OCI-LY7 (cell line): ENCODE measurements around the gene ROR2. TPM values are rescaled to one million over a fixed set of nuclear protein-coding genes. Genes with fewer than 3 reads are reported as not detected.

Source experiments
- BruUV-seq: library from RNA; stranded (reverse); fragments of 400-500 nt; replicated peaks from 2 replicates; lab custom pipeline; 2021; lab: Mats Ljungman, UMichigan
- CTCF ChIA-PET: fragments of 300-600 bp; sonication (Branson Sonifier 250); formaldehyde crosslinking; loops from one replicate; lab custom pipeline; 2022; ENCODE audit warnings: antibody characterized with exemption; ENCODE audit not compliant: unreplicated experiment; lab: Charles Lee
- POLR2A ChIA-PET: fragments of 300-600 bp; sonication (Branson Sonifier 250); formaldehyde crosslinking; loops from one replicate; lab custom pipeline; 2022; ENCODE audit warnings: antibody characterized with exemption; lab: Charles Lee
- DNase-seq: peaks from one replicate; pipeline ENCODE4 v3.0.0-alpha.2; 2015; ENCODE audit warnings: low spot score
- H2AFZ ChIP-seq: fragments of 200-600 bp; sonication (generic), shearing (Covaris generic); 2 replicates; pipeline ENCODE4 v1.6.1; 2014; ENCODE audit warnings: mild to moderate bottlenecking, antibody characterized with exemption, low read length, moderate library complexity
- H3K27ac ChIP-seq: fragments of 200-600 bp; sonication (generic); 2 replicates; pipeline ENCODE4 v1.5.1; 2014; ENCODE audit warnings: mixed run types, low read depth, mild to moderate bottlenecking, moderate library complexity, low read length, inconsistent platforms; ENCODE audit not compliant: poor library complexity, severe bottlenecking
- H3K36me3 ChIP-seq: fragments of 200-600 bp; sonication (generic); 2 replicates; pipeline ENCODE4 v1.6.1; 2014; ENCODE audit warnings: mild to moderate bottlenecking, antibody characterized with exemption, low read length, moderate library complexity, mixed read lengths; ENCODE audit not compliant: insufficient read depth
- H3K4me1 ChIP-seq: fragments of 200-600 bp; sonication (generic); 2 replicates; pipeline ENCODE4 v1.5.1; 2014; ENCODE audit warnings: mild to moderate bottlenecking, low read length; ENCODE audit not compliant: insufficient read depth, poor library complexity, severe bottlenecking
- H3K4me2 ChIP-seq: fragments of 200-600 bp; sonication (generic); 2 replicates; pipeline ENCODE4 v1.6.1; 2014; ENCODE audit warnings: mild to moderate bottlenecking, low read length
- H3K4me3 ChIP-seq: fragments of 200-600 bp; sonication (generic); 2 replicates; pipeline ENCODE4 v1.5.1; 2014; ENCODE audit warnings: mild to moderate bottlenecking, low read depth, low read length; ENCODE audit not compliant: poor library complexity, severe bottlenecking
- H3K79me2 ChIP-seq: fragments of 200-600 bp; sonication (generic); 2 replicates; pipeline ENCODE4 v1.6.1; 2016; ENCODE audit warnings: low read depth, mild to moderate bottlenecking, low read length, moderate library complexity, mixed read lengths; ENCODE audit not compliant: insufficient read depth
- H3K9me2 ChIP-seq: fragments of 200-600 bp; sonication (generic); 2 replicates; pipeline ENCODE4 v1.6.1; 2016; ENCODE audit warnings: mild to moderate bottlenecking, low read length, mixed read lengths; ENCODE audit not compliant: insufficient read depth
- H3K9me3 ChIP-seq: fragments of 200-600 bp; sonication (generic); 2 replicates; pipeline ENCODE4 v1.6.1; 2014; ENCODE audit warnings: mild to moderate bottlenecking, mixed run types, low read length, mixed read lengths
- H4K20me1 ChIP-seq: fragments of 200-600 bp; sonication (generic); 2 replicates; pipeline ENCODE4 v1.6.1; 2014; ENCODE audit warnings: mild to moderate bottlenecking, antibody characterized with exemption, low read length, moderate library complexity, mixed read lengths; ENCODE audit not compliant: insufficient read depth
- EZH2phosphoT487 ChIP-seq: fragments of 200-600 bp; sonication (generic); IDR thresholded peaks from 2 replicates; pipeline ENCODE4 v1.6.1; 2018; ENCODE audit warnings: low read depth, borderline replicate concordance, mild to moderate bottlenecking, mixed run types, antibody characterized with exemption, low read length, moderate library complexity, mixed read lengths
- intact Hi-C: fragments of 100-400 bp; cut with micrococcal nuclease; formaldehyde crosslinking; loops from one replicate; pipeline ENCODE4 v1.10.0; 2022; ENCODE audit not compliant: unreplicated experiment
- total RNA-seq, 2 experiments: library from RNA; depleted of rRNA in 1 of 2; stranded (reverse); fragments of >200 nt in 1 of 2; shearing (Covaris generic) in 1 of 2; gene quantifications; 2 replicates each; pipeline ENCODE4 v1.2.3, GENCODE V29; 2014 to 2022
- TF ChIP-seq, protein P1 (sequence below): fragments of 200-600 bp; sonication (generic); conservative IDR thresholded peaks from 2 replicates; pipeline ENCODE4 v1.5.1; 2014; ENCODE audit warnings: mild to moderate bottlenecking, antibody characterized with exemption, low read length, moderate library complexity, mixed read lengths

The ROR2 gene
- total RNA-seq, 2 experiments from 2014 or later = 0.10 to 0.19 TPM

DNA sequence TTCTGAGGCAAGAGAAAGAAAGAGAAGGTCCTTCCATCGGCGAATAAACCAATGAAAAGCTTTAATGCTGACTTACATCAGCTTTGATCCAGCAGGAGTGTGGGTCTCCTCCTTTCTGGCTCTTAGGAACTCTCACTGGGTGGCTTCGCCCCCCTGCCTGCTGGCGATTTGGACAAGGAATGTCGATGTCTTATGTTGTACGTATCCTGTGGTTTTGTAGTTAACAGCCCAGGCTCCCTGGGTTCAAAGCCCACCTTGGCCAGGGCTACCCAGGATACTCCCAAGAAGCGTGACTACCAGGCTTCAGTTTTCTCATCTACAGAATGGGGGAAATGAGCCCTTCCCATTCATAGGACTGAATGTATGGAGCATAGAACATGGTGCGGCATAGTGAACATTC, 124.2 kb downstream of the ROR2 start:
- Histone ChIP-seq H3K36me3 (no peaks in the 10 kb centered on the region), H4K20me1 (no peaks in the 10 kb centered on the region), H3K27ac (no peak overlapping the region), H3K4me3 (no peak overlapping the region), H3K9me2 (no peaks in the 10 kb centered on the region), H3K79me2 (no peaks in the 10 kb centered on the region), H3K4me2 (no peak overlapping the region), H2AFZ (no peak overlapping the region), H3K9me3 (no peaks in the 10 kb centered on the region), H3K4me1 (no peaks in the 10 kb centered on the region)
- intact Hi-C loops = no loop called here
- DNase-seq = no peak
- TF ChIP-seq, protein P1, sequence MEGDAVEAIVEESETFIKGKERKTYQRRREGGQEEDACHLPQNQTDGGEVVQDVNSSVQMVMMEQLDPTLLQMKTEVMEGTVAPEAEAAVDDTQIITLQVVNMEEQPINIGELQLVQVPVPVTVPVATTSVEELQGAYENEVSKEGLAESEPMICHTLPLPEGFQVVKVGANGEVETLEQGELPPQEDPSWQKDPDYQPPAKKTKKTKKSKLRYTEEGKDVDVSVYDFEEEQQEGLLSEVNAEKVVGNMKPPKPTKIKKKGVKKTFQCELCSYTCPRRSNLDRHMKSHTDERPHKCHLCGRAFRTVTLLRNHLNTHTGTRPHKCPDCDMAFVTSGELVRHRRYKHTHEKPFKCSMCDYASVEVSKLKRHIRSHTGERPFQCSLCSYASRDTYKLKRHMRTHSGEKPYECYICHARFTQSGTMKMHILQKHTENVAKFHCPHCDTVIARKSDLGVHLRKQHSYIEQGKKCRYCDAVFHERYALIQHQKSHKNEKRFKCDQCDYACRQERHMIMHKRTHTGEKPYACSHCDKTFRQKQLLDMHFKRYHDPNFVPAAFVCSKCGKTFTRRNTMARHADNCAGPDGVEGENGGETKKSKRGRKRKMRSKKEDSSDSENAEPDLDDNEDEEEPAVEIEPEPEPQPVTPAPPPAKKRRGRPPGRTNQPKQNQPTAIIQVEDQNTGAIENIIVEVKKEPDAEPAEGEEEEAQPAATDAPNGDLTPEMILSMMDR = no peak
- TF ChIP-seq EZH2phosphoT487 = no peak
- CTCF ChIA-PET = no interaction called here
- POLR2A ChIA-PET = no interaction called here
- no TSS peak for BruUV-seq

DNA sequence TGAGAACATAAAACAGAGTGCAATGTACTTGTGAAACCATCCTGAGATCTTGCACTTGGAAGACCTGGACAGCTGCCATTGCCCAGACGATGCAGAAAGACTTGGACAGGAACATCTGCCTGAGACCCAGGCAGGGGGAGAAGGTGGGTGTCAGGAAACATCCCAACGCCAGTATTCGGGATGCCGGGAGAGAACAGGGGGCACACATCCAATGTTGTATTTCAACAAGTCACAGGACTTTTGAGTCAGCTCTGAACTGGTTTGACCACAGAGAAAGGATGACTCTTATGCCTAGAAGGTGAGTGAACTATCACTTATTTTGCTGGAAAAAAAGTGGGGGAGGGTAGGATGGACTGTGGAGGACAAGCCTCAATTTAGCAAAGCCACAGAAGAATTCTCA, 124.6 kb downstream of the ROR2 start:
- Histone ChIP-seq H3K27ac (no peak overlapping the region), H2AFZ (no peak overlapping the region), H3K9me2 (no peaks in the 10 kb centered on the region), H3K36me3 (no peaks in the 10 kb centered on the region), H3K4me2 (no peak overlapping the region), H3K79me2 (no peaks in the 10 kb centered on the region), H3K4me1 (no peaks in the 10 kb centered on the region), H4K20me1 (no peaks in the 10 kb centered on the region), H3K4me3 (no peak overlapping the region), H3K9me3 (no peaks in the 10 kb centered on the region)
- DNase-seq = no peak
- intact Hi-C loops = no loop called here
- ChIA-PET CTCF (no interaction called here), POLR2A (no interaction called here)
- TF ChIP-seq, protein P1 = no peak
- no peak for TF ChIP-seq EZH2phosphoT487
- no TSS peak for BruUV-seq

DNA sequence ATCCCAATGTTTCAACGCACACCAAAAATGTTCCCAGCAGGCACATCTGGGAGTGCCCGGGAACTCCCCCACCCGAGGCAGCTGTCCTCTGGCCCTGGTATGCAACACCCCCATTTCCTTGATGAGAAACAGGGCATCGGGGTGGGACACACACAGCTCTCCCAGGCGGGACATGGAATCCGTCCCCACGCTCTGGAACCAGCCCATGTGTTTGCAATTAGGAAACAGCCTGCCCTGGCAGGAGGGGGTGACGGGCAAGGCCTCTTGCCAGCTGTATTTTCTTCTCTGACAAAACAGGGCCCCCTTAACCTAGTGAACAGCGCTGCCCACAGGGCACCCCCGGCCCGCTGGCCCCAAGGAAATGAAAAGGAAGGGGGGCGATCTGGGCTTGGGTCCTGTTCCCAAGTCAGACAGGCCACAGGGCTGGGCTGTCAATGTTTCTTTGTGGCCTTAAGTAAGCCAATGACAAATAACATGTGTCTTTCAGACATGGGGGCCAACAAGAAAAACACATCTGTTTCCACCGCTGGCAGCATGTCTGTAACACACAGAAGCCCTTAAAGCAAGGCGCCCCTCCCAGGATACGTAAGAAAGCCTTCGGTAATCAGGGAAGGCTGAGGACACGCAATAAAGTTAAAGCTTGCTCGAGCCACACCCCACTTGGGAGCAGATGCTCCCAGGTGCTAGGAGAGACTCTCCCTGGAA, 125.3 kb downstream of the ROR2 start:
- no peaks in the 10 kb centered on the region for H3K9me2 ChIP-seq
- ChIA-PET CTCF (no interaction called here), POLR2A (no interaction called here)
- no peaks in the 10 kb centered on the region for H3K79me2 ChIP-seq
- H2AFZ ChIP-seq = no peak overlapping the region
- H3K4me3 ChIP-seq = no peak overlapping the region
- no peak for DNase-seq
- intact Hi-C loops = no loop called here
- no TSS peak for BruUV-seq
- H3K9me3 ChIP-seq = no peaks in the 10 kb centered on the region
- TF ChIP-seq EZH2phosphoT487 = no peak
- TF ChIP-seq, protein P1 = no peak
- no peak overlapping the region for H3K4me2 ChIP-seq
- no peak overlapping the region for H3K27ac ChIP-seq
- H4K20me1 ChIP-seq = no peaks in the 10 kb centered on the region
- H3K36me3 ChIP-seq = no peaks in the 10 kb centered on the region
- H3K4me1 ChIP-seq = no peaks in the 10 kb centered on the region
